GM12878 (cell line): ENCODE data around the gene SEMA5B. TPM values are rescaled to one million over a fixed set of nuclear protein-coding genes. Genes with fewer than 3 reads are reported as not detected.

Source experiments
- ATAC-seq: fragments of 200-7000 bp; cut with Tn5 transposase; 3 replicates; pipeline ENCODE4 v1.9.1; 2020; ENCODE audit warnings: mild to moderate bottlenecking, moderate library complexity
- BruUV-seq: library from RNA; stranded (reverse); fragments of 400-500 nt; replicated peaks from 2 replicates; lab custom pipeline; 2021; lab: Mats Ljungman, UMichigan
- CTCF ChIA-PET: fragments of 300-600 bp; sonication (Branson Sonifier 250); formaldehyde crosslinking; extraction: SDS; loops from one replicate; lab custom pipeline; 2021; ENCODE audit warnings: inconsistent platforms; lab: Yijun Ruan, JAX
- POLR2A ChIA-PET: fragments of 350-600 bp; formaldehyde crosslinking; extraction: SDS; loops from one replicate; lab custom pipeline; 2021; ENCODE audit warnings: inconsistent platforms; lab: Charles Lee
- RAD21 ChIA-PET: fragments of 300-600 bp; sonication (Branson Sonifier 250); formaldehyde crosslinking; loops from one replicate; lab custom pipeline; 2023; ENCODE audit warnings: antibody characterized with exemption; ENCODE audit not compliant: unreplicated experiment; lab: Charles Lee
- SMC1A ChIA-PET: fragments of 300-600 bp; sonication (Branson Sonifier 250); formaldehyde crosslinking; loops from one replicate; lab custom pipeline; 2023; ENCODE audit not compliant: unreplicated experiment, uncharacterized antibody; lab: Charles Lee
- DNase-seq: peaks from one replicate; pipeline ENCODE4 v3.0.0-alpha.2; 2011; ENCODE audit warnings: low read depth, low spot score
- FAIRE-seq: peaks from 3 replicates; lab custom pipeline; 2011; peaks lifted over from hg19 to GRCh38; lab: Jason Lieb, UNC
- H2AFZ ChIP-seq: 2 replicates; pipeline ENCODE4 v1.6.0; 2011; ENCODE audit warnings: low read depth, low read length, control low read depth; ENCODE audit not compliant: control insufficient read depth
- H3K27ac ChIP-seq: 2 replicates; pipeline ENCODE4 v1.5.1; 2011; ENCODE audit warnings: control low read depth; ENCODE audit not compliant: control insufficient read depth, insufficient read depth
- H3K27me3 ChIP-seq, 2 experiments: replicated peaks in 1 of 2; 2 replicates each; pipeline versions ENCODE4 v1.6.0 to v1.6.1; 2011; ENCODE audit warnings: low read length in 1 of 2; ENCODE audit not compliant: control insufficient read depth in 2 of 2, insufficient read depth in 2 of 2
- H3K36me3 ChIP-seq, 2 experiments: 2 replicates each; pipeline ENCODE4 v1.5.1; 2011; ENCODE audit warnings: low read length in 1 of 2; ENCODE audit not compliant: control insufficient read depth in 2 of 2, insufficient read depth in 2 of 2
- H3K4me1 ChIP-seq: 2 replicates; pipeline ENCODE4 v1.6.1; 2011; ENCODE audit warnings: mild to moderate bottlenecking, low read length, moderate library complexity, mixed read lengths; ENCODE audit not compliant: control insufficient read depth, insufficient read depth
- H3K4me2 ChIP-seq: 2 replicates; pipeline ENCODE4 v1.6.0; 2011; ENCODE audit warnings: control low read depth; ENCODE audit not compliant: control insufficient read depth, insufficient read depth
- H3K4me3 ChIP-seq: fragments of 200-600 bp; sonication (generic); 2 replicates; pipeline ENCODE4 v1.5.1; 2016
- H3K79me2 ChIP-seq: 2 replicates; pipeline ENCODE4 v1.6.0; 2011; ENCODE audit warnings: low read length; ENCODE audit not compliant: control insufficient read depth, insufficient read depth
- H3K9ac ChIP-seq: 2 replicates; pipeline ENCODE4 v1.8.0; 2011; ENCODE audit warnings: low read length, control low read depth, mixed read lengths; ENCODE audit not compliant: control insufficient read depth, insufficient read depth
- H3K9me3 ChIP-seq: replicated peaks from 3 replicates; pipeline ENCODE4 v1.5.1; 2011; ENCODE audit warnings: mild to moderate bottlenecking, low read length; ENCODE audit not compliant: control insufficient read depth, insufficient read depth
- H4K20me1 ChIP-seq: 2 replicates; pipeline ENCODE4 v1.6.0; 2011; ENCODE audit not compliant: control insufficient read depth, insufficient read depth
- BCL11A ChIP-seq: IDR thresholded peaks from 2 replicates; pipeline ENCODE4 v1.6.1; 2011; ENCODE audit warnings: low read depth, low read length
- FOS ChIP-seq: IDR thresholded peaks from 3 replicates; pipeline ENCODE4 v1.6.1; 2011; ENCODE audit warnings: borderline replicate concordance; ENCODE audit not compliant: insufficient read length; ENCODE audit errors: extremely low read depth
- HDAC6 ChIP-seq: fragments of 200-600 bp; sonication (generic); IDR thresholded peaks from one replicate; pipeline ENCODE4 v1.8.0; 2017; ENCODE audit warnings: antibody characterized with exemption; ENCODE audit not compliant: unreplicated experiment
- HDGF ChIP-seq: fragments of 450-650 bp; IDR thresholded peaks from 2 replicates; pipeline ENCODE4 v1.6.1; 2016; ENCODE audit warnings: antibody characterized with exemption
- NR2C2 ChIP-seq: IDR thresholded peaks from 2 replicates; pipeline ENCODE4 v1.6.1; 2011; ENCODE audit warnings: borderline replicate concordance, low read depth; ENCODE audit not compliant: control insufficient read depth, insufficient read length
- POU2F2 ChIP-seq: IDR thresholded peaks from 3 replicates; pipeline ENCODE4 v1.6.1; 2011; ENCODE audit warnings: low read depth, mild to moderate bottlenecking, low read length, borderline replicate concordance
- SIX5 ChIP-seq: IDR thresholded peaks from 2 replicates; pipeline ENCODE4 v1.6.1; 2011; ENCODE audit warnings: mild to moderate bottlenecking, low read depth, low read length, moderate library complexity; ENCODE audit not compliant: severe bottlenecking
- SPI1 ChIP-seq: IDR thresholded peaks from 2 replicates; pipeline ENCODE4 v1.6.1; 2011; ENCODE audit warnings: low read depth, mild to moderate bottlenecking, low read length, moderate library complexity, borderline replicate concordance; ENCODE audit not compliant: insufficient read depth
- TARDBP ChIP-seq: IDR thresholded peaks from 2 replicates; pipeline ENCODE4 v1.6.1; 2016; ENCODE audit warnings: borderline replicate concordance
- ZBTB4 ChIP-seq: fragments of 450-650 bp; formaldehyde crosslinking; IDR thresholded peaks from 2 replicates; pipeline ENCODE4 v1.4.0; 2022; ENCODE audit warnings: mild to moderate bottlenecking, moderate library complexity
- WGBS: methylation state at CpG from one replicate; pipeline ENCODE4 v1.1.6; 2016; ENCODE audit warnings: low lambda C conversion rate; ENCODE audit not compliant: insufficient replicate concordance, insufficient coverage; ENCODE audit errors: missing lambda C conversion rate; 5-methylcytosine and 5-hydroxymethylcytosine counted together
- in situ Hi-C: fragments of 300-500 bp; cut with MboI; formaldehyde crosslinking; loops from 9 replicates; pipeline ENCODE4 v1.14.3; 2018; ENCODE audit warnings: mixed read lengths
- intact Hi-C: fragments of 100-400 bp; cut with micrococcal nuclease; formaldehyde crosslinking; loops from one replicate; pipeline ENCODE4 v1.14.2; 2022; ENCODE audit not compliant: unreplicated experiment
- polyA plus RNA-seq, 11 experiments: library from polyadenylated mRNA; depleted of rRNA in 4 of 11; unstranded in 6 of 11; stranded (reverse) in 5 of 11; fragments of >200 nt; fragmentation: Nextera tagmentation in 4 of 11; fragmentation: Illumina TruSeq in 1 of 11; extraction: Ambion mirVana in 4 of 11; extraction: Trizol in 1 of 11; gene quantifications; 1 replicate in 1 of 11; 2 replicates in 10 of 11; pipeline versions ENCODE4 v1.2.1 to v1.2.3, GENCODE V29; 2011 to 2016; ENCODE audit warnings: inconsistent platforms in 2 of 11, missing spikeins in 2 of 11, low read depth in 1 of 11
- total RNA-seq, 4 experiments: library from RNA; depleted of rRNA in 3 of 4; stranded (reverse); fragments of >200 nt in 3 of 4; fragmentation: Illumina TruSeq in 1 of 4; extraction: Trizol in 1 of 4; gene quantifications; 2 replicates each; pipeline versions ENCODE4 v1.2.1 to v1.2.3, GENCODE V29; 2013 to 2021
- TF ChIP-seq, protein P1 (sequence below): fragments of 450-650 bp; IDR thresholded peaks from 2 replicates; pipeline ENCODE4 v1.6.1; 2017; ENCODE audit warnings: mild to moderate bottlenecking, low read depth, inconsistent platforms; ENCODE audit not compliant: poor library complexity, severe bottlenecking
- TF ChIP-seq, protein P2 (sequence below): fragments of 450-650 bp; IDR thresholded peaks from 2 replicates; pipeline ENCODE4 v1.6.1; 2016; ENCODE audit warnings: mild to moderate bottlenecking

SEMA5B gene
- total and polyA plus RNA-seq, 10 of the 15 experiments (the other 5 are each of a cell fraction or from before 2014, with no cell fraction given), result 0.05 TPM; not detected in 9

- H3K9ac ChIP-seq, result no peak overlapping the region
- ChIA-PET SMC1A (interaction anchor here (0.7 kb wide), 1 partner anchor 597 kb away, joined by 4 read pairs; no protein-coding TSS in a partner anchor), RAD21 (no interaction called here), CTCF (no interaction called here), POLR2A (no interaction called here)
- TF ChIP-seq SIX5, result no peak
- TF ChIP-seq POU2F2, result no peak
- no peak for TF ChIP-seq FOS
- TF ChIP-seq HDGF, result 0 out of 2 replicates have a peak, but pooled peaks have one; percentile 67
- TF ChIP-seq, protein P1, sequence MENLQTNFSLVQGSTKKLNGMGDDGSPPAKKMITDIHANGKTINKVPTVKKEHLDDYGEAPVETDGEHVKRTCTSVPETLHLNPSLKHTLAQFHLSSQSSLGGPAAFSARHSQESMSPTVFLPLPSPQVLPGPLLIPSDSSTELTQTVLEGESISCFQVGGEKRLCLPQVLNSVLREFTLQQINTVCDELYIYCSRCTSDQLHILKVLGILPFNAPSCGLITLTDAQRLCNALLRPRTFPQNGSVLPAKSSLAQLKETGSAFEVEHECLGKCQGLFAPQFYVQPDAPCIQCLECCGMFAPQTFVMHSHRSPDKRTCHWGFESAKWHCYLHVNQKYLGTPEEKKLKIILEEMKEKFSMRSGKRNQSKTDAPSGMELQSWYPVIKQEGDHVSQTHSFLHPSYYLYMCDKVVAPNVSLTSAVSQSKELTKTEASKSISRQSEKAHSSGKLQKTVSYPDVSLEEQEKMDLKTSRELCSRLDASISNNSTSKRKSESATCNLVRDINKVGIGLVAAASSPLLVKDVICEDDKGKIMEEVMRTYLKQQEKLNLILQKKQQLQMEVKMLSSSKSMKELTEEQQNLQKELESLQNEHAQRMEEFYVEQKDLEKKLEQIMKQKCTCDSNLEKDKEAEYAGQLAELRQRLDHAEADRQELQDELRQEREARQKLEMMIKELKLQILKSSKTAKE, result no peak
- peak; percentile 70; the same call in 1 of the 2 replicates for TF ChIP-seq SPI1
- no peak for TF ChIP-seq ZBTB4 (CRISPR knock-in tag)
- TF ChIP-seq TARDBP, result no peak
- TF ChIP-seq, protein P2, sequence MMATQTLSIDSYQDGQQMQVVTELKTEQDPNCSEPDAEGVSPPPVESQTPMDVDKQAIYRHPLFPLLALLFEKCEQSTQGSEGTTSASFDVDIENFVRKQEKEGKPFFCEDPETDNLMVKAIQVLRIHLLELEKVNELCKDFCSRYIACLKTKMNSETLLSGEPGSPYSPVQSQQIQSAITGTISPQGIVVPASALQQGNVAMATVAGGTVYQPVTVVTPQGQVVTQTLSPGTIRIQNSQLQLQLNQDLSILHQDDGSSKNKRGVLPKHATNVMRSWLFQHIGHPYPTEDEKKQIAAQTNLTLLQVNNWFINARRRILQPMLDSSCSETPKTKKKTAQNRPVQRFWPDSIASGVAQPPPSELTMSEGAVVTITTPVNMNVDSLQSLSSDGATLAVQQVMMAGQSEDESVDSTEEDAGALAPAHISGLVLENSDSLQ, result no peak
- no peak for TF ChIP-seq HDAC6
- no peak for TF ChIP-seq BCL11A
- TF ChIP-seq NR2C2, result no peak
- intact Hi-C loops, result no loop called here
- no peaks in the 10 kb centered on the region for H3K79me2 ChIP-seq
- no peak overlapping the region for H3K27ac ChIP-seq
- H3K4me1 ChIP-seq, result 0 out of 2 replicates have a peak, but pooled peaks cover 3% of the 10 kb centered on the region
- no peaks in the 10 kb centered on the region for H4K20me1 ChIP-seq
- peak; percentile 59 for ATAC-seq
- no peak overlapping the region for H3K4me2 ChIP-seq
- no peaks in the 10 kb centered on the region for H3K36me3 ChIP-seq
- no peak for FAIRE-seq
- DNase-seq, result no peak
- in situ Hi-C loops, result no loop called here
- no peak overlapping the region for H3K4me3 ChIP-seq
- 0% methylated on average over 4 of the region's 4 CpGs for WGBS
- no TSS peak for BruUV-seq
- no peaks in the 10 kb centered on the region for H3K9me3 ChIP-seq
- H3K27me3 ChIP-seq, result 0 out of 4 replicates have a peak, but pooled peaks cover 0 to 2% of the 10 kb centered on the region in 2 experiments
- H2AFZ ChIP-seq, result no peak overlapping the region
Observed at GRCh38 chr3:122975924-122976293, 51.7 kb downstream of the SEMA5B start.
